G401.6 (cell line): ENCODE results near the gene FAM20C.

Experiments used
- FAIRE-seq: peaks from 2 replicates; lab custom pipeline; 2012; peaks lifted over from hg19 to GRCh38; lab: Jason Lieb, UNC

Gene FAM20C

GRCh38 chr7:159370-160270 lies 32.8 kb upstream of the FAM20C start:
- no peak for FAIRE-seq

- no peak for FAIRE-seq
These were observed 31.2 kb upstream of the FAM20C start for GRCh38 chr7:160958-161725.

GRCh38 chr7:162632-163297 lies 29.6 kb upstream of the FAM20C start:
- FAIRE-seq = no peak

GRCh38 chr7:163298-163695 lies 29.1 kb upstream of the FAM20C start:
- no peak for FAIRE-seq

GRCh38 chr7:163971-164881 lies 28.1 kb upstream of the FAM20C start:
- FAIRE-seq = no peak

GRCh38 chr7:164882-165660 lies 27.3 kb upstream of the FAM20C start:
- no peak for FAIRE-seq

GRCh38 chr7:165661-166337 lies 26.6 kb upstream of the FAM20C start:
- FAIRE-seq = no peak

- no peak for FAIRE-seq
These were observed 25.9 kb upstream of the FAM20C start for GRCh38 chr7:166338-167060.

- FAIRE-seq = no peak
These were observed 25.1 kb upstream of the FAM20C start for GRCh38 chr7:167090-167855.

- FAIRE-seq = no peak
These were observed 24.2 kb upstream of the FAM20C start for GRCh38 chr7:167976-168791.

GRCh38 chr7:169276-170172 lies 22.8 kb upstream of the FAM20C start:
- no peak for FAIRE-seq

- FAIRE-seq = no peak
These were observed 21.6 kb upstream of the FAM20C start for GRCh38 chr7:170551-171363.

- FAIRE-seq = no peak
These were observed 20.9 kb upstream of the FAM20C start for GRCh38 chr7:171364-171904.

GRCh38 chr7:171912-172515 lies 20.4 kb upstream of the FAM20C start:
- FAIRE-seq = no peak

GRCh38 chr7:173209-173918 lies 19.0 kb upstream of the FAM20C start:
- no peak for FAIRE-seq
